Neural crest cell (in vitro differentiated cells): ENCODE results near the gene GATA2. TPM values are rescaled to one million over a fixed set of nuclear protein-coding genes. Genes with fewer than 3 reads are reported as not detected.

ENCODE experiments used
- DNase-seq: peaks from one replicate; pipeline ENCODE4 v3.0.0; 2021; ENCODE audit warnings: low read depth, mixed read lengths, low spot score
- H3K27ac Mint-ChIP-seq: one replicate; pipeline ENCODE4 v1.8.0; 2021; ENCODE audit warnings: mild to moderate bottlenecking, mixed read lengths; ENCODE audit not compliant: unreplicated experiment
- H3K27me3 Mint-ChIP-seq: 2 replicates; pipeline ENCODE4 v1.8.0; 2021; ENCODE audit warnings: low read depth, mild to moderate bottlenecking, mixed read lengths
- H3K36me3 Mint-ChIP-seq: 2 replicates; pipeline ENCODE4 v1.8.0; 2021; ENCODE audit warnings: low read depth, mild to moderate bottlenecking, mixed read lengths
- H3K4me1 Mint-ChIP-seq: 2 replicates; pipeline ENCODE4 v1.8.0; 2021; ENCODE audit warnings: mixed read lengths
- H3K4me3 Mint-ChIP-seq: one replicate; pipeline ENCODE4 v1.8.0; 2021; ENCODE audit warnings: mild to moderate bottlenecking, mixed read lengths
- H3K9me3 Mint-ChIP-seq: 2 replicates; pipeline ENCODE4 v1.8.0; 2021; ENCODE audit warnings: mixed read lengths
- total RNA-seq: library from RNA; stranded (reverse); gene quantifications from 2 replicates; pipeline ENCODE4 v1.2.1, GENCODE V29; 2021
- TF ChIP-seq, protein P1 (sequence below): fragments of 200-600 bp; sonication (generic); conservative IDR thresholded peaks from 2 replicates; pipeline ENCODE4 v1.5.0; 2021; ENCODE audit warnings: antibody characterized with exemption, mild to moderate bottlenecking

GATA2 gene
- total RNA-seq, 1 donor from 2014 or later = 0.30 TPM

DNA sequence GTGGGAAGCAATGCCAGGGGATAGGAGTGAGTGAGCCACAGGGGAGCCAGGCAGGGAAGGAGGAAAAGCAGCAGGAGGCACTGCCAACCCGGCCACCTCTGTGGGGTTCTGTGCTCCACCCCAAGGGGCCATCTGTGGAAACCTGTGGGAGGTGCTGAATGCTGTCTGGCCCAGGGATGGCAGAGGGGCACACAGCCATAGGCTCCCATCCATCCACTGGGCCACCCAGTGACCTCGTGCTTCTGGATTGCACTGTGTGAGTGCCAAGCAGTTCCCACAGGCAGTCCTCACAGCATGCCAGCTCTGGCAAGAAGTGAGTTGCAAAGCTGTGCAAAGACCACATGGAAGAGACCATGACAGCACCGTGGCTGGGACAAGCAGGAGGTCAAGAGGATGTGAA, 53.8 kb downstream of the GATA2 start:
- peaks cover 80% of the 10 kb centered on the region for H3K27me3 Mint-ChIP-seq
- H3K36me3 Mint-ChIP-seq = no peaks in the 10 kb centered on the region
- H3K27ac Mint-ChIP-seq = no peak overlapping the region
- no peaks in the 10 kb centered on the region for H3K9me3 Mint-ChIP-seq
- TF ChIP-seq, protein P1, sequence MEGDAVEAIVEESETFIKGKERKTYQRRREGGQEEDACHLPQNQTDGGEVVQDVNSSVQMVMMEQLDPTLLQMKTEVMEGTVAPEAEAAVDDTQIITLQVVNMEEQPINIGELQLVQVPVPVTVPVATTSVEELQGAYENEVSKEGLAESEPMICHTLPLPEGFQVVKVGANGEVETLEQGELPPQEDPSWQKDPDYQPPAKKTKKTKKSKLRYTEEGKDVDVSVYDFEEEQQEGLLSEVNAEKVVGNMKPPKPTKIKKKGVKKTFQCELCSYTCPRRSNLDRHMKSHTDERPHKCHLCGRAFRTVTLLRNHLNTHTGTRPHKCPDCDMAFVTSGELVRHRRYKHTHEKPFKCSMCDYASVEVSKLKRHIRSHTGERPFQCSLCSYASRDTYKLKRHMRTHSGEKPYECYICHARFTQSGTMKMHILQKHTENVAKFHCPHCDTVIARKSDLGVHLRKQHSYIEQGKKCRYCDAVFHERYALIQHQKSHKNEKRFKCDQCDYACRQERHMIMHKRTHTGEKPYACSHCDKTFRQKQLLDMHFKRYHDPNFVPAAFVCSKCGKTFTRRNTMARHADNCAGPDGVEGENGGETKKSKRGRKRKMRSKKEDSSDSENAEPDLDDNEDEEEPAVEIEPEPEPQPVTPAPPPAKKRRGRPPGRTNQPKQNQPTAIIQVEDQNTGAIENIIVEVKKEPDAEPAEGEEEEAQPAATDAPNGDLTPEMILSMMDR = no peak
- H3K4me3 Mint-ChIP-seq = no peak overlapping the region
- no peak for DNase-seq
- H3K4me1 Mint-ChIP-seq = no peaks in the 10 kb centered on the region

- no peak for DNase-seq
- H3K27me3 Mint-ChIP-seq = peaks cover 81% of the 10 kb centered on the region
- H3K9me3 Mint-ChIP-seq = no peaks in the 10 kb centered on the region
- H3K27ac Mint-ChIP-seq = no peak overlapping the region
- TF ChIP-seq, protein P1 = peak; percentile 52
- no peak overlapping the region for H3K4me3 Mint-ChIP-seq
- H3K4me1 Mint-ChIP-seq = no peaks in the 10 kb centered on the region
- no peaks in the 10 kb centered on the region for H3K36me3 Mint-ChIP-seq
Measured at GRCh38 chr3:128438488-128439072, 54.4 kb downstream of the GATA2 start.

DNA sequence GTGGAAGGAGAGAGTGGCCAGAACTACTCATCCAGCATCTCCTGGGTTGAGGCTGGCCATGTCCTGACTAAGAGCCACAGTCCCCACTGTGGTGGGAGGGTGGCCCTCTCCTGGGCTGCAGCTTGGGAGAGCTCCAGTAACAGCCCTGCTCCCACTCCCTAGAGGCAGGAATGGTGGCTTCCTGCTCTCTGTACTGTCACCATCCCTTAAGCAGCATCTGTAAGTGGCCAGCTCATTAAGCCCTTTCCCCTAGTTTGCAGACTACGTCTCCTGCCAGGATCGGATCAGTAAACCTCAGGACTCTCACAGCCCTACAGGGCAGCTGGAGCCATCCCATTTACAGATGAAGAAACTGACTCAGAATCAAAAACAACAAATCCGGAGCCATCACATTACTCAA, 56.8 kb downstream of the GATA2 start:
- H3K27me3 Mint-ChIP-seq = peaks cover 88% of the 10 kb centered on the region
- no peak overlapping the region for H3K27ac Mint-ChIP-seq
- TF ChIP-seq, protein P1 = no peak
- H3K4me3 Mint-ChIP-seq = no peak overlapping the region
- peaks cover 11% of the 10 kb centered on the region for H3K4me1 Mint-ChIP-seq
- DNase-seq = no peak
- no peaks in the 10 kb centered on the region for H3K9me3 Mint-ChIP-seq
- H3K36me3 Mint-ChIP-seq = no peaks in the 10 kb centered on the region

DNA sequence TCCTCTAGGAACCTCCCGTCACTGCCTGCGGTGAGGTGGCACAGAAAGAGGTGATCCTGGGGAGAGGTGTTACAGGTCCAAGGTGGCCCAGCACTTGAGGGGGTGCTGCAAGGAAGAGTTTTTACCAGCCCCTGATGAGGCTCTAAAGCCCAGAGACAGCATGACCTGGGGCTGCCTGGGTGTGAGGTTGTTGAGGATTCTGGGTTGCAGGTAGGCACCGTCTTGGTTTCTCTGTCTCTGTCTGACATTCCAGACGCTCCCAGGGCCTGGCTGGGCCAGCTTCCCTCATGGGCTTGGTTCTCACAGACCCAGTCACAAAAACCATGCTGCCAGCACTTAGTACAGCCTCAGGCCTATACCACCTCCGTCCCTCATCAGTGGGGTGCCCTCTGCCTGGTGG, 57.4 kb downstream of the GATA2 start:
- Mint-ChIP-seq H3K9me3 (no peaks in the 10 kb centered on the region), H3K4me1 (peaks cover 11% of the 10 kb centered on the region), H3K4me3 (no peak overlapping the region), H3K27ac (no peak overlapping the region), H3K27me3 (peaks cover 88% of the 10 kb centered on the region), H3K36me3 (no peaks in the 10 kb centered on the region)
- TF ChIP-seq, protein P1 = no peak
- DNase-seq = no peak

DNA sequence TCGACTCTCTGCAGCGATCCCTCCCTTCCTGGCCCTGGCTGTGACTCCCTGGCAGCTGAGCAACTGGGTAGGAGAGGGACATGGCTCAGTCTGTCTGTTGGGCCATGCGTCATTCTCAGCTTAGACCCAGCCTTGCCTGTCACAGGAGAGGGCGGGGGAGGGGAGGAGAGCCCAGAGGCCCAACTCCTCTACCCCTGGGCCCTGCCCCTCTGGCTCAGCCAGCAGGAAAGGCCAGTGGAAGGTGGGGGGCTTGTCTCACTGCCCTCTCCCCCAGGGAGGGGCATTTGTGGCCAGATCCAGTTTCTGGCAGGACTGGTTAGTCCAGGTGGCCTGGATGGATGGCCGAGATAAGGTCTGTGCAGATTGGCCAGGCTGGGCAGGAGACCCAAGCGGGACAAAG, 57.9 kb downstream of the GATA2 start:
- H3K27me3 Mint-ChIP-seq = peaks cover 88% of the 10 kb centered on the region
- H3K36me3 Mint-ChIP-seq = no peaks in the 10 kb centered on the region
- DNase-seq = no peak
- H3K4me1 Mint-ChIP-seq = peaks cover 13% of the 10 kb centered on the region
- no peak overlapping the region for H3K27ac Mint-ChIP-seq
- peak overlapping the region; percentile 59 for H3K4me3 Mint-ChIP-seq
- TF ChIP-seq, protein P1 = no peak
- H3K9me3 Mint-ChIP-seq = no peaks in the 10 kb centered on the region
